ENCODE measurements around the gene SELE. TPM values are rescaled to one million over a fixed set of nuclear protein-coding genes. Genes with fewer than 3 reads are reported as not detected.

The SELE gene
- total RNA-seq, 2 experiments from 2014 or later = not detected

GRCh38 chr1:169741666-169742394 lies 8.0 kb upstream of the SELE start:
- H3K4me3 Mint-ChIP-seq = no peak overlapping the region
- H3K27ac Mint-ChIP-seq = no peak overlapping the region
- CTCF ChIA-PET = interaction anchor here (1.0 to 1.1 kb wide), 2 partner anchors 41 to 67 kb away, joined by 3 read pairs; no protein-coding TSS in a partner anchor
- no peaks in the 10 kb centered on the region for H3K9me3 Mint-ChIP-seq
- TF ChIP-seq CTCF (IDR thresholded peaks at IDR 0.05) = no peak
- peaks cover 2% of the 10 kb centered on the region for H3K27me3 Mint-ChIP-seq
- POLR2A ChIA-PET = no interaction called here
- H3K4me1 Mint-ChIP-seq (ENCODE audit: low read depth) = no peaks in the 10 kb centered on the region
- intact Hi-C loops (cut with micrococcal nuclease) = no loop called here
- DNase-seq (no peak), ATAC-seq (no peak)
- H3K36me3 Mint-ChIP-seq (ENCODE audit: low read depth) = no peaks in the 10 kb centered on the region

GRCh38 chr1:169739980-169740379 lies 6.1 kb upstream of the SELE start:
- no peak for DNase-seq

GRCh38 chr1:169731446-169731845 lies 2.4 kb downstream of the SELE start:
- DNase-seq (no peak), ATAC-seq (no peak)
- H3K4me3 Mint-ChIP-seq = no peak overlapping the region
- H3K27me3 Mint-ChIP-seq = peaks cover 5% of the 10 kb centered on the region
- POLR2A ChIA-PET = no interaction called here
- no peaks in the 10 kb centered on the region for H3K9me3 Mint-ChIP-seq
- intact Hi-C loops (cut with micrococcal nuclease) = no loop called here
- no peaks in the 10 kb centered on the region for H3K36me3 Mint-ChIP-seq (ENCODE audit: low read depth)
- no peak overlapping the region for H3K27ac Mint-ChIP-seq
- CTCF ChIA-PET = interaction anchor here (1.0 to 1.9 kb wide), 3 partner anchors 19 to 130 kb away, joined by 4 to 6 read pairs (median 4); no protein-coding TSS in a partner anchor
- no peak for TF ChIP-seq CTCF (IDR thresholded peaks at IDR 0.05)
- no peaks in the 10 kb centered on the region for H3K4me1 Mint-ChIP-seq (ENCODE audit: low read depth)

More at GRCh38 chr1:169739980-169740379, 6.1 kb upstream of the SELE start:
- no peak for TF ChIP-seq CTCF (IDR thresholded peaks at IDR 0.05)
- Mint-ChIP-seq H3K4me3 (no peak overlapping the region), H3K4me1 (ENCODE audit: low read depth) (no peaks in the 10 kb centered on the region), H3K27ac (no peak overlapping the region), H3K27me3 (no peaks in the 10 kb centered on the region), H3K36me3 (ENCODE audit: low read depth) (no peaks in the 10 kb centered on the region), H3K9me3 (no peaks in the 10 kb centered on the region)
- POLR2A ChIA-PET = no interaction called here
- no peak for ATAC-seq
- CTCF ChIA-PET = interaction anchor here (1.2 kb wide), 1 partner anchor 28 kb away, joined by 5 read pairs; no protein-coding TSS in a partner anchor
- intact Hi-C loops (cut with micrococcal nuclease) = no loop called here

GRCh38 chr1:169729991-169730390 lies 3.9 kb downstream of the SELE start:
- no peak for TF ChIP-seq CTCF (IDR thresholded peaks at IDR 0.05)
- Mint-ChIP-seq H3K4me3 (no peak overlapping the region), H3K27ac (no peak overlapping the region), H3K27me3 (peaks cover 5% of the 10 kb centered on the region), H3K4me1 (ENCODE audit: low read depth) (no peaks in the 10 kb centered on the region), H3K36me3 (ENCODE audit: low read depth) (no peaks in the 10 kb centered on the region), H3K9me3 (no peaks in the 10 kb centered on the region)
- ChIA-PET CTCF (interaction anchor here (1.7 to 2.2 kb wide), 2 partner anchors 18 to 128 kb away, joined by 4 to 7 read pairs; no protein-coding TSS in a partner anchor), POLR2A (interaction anchor here (0.6 kb wide), 1 partner anchor 102 kb away, joined by 3 read pairs; no protein-coding TSS in a partner anchor)
- DNase-seq (no peak), ATAC-seq (no peak)
- intact Hi-C loops (cut with micrococcal nuclease) = no loop called here

GRCh38 chr1:169727307-169727706 lies 6.6 kb downstream of the SELE start:
- ATAC-seq (no peak), DNase-seq (no peak)
- no peaks in the 10 kb centered on the region for H3K4me1 Mint-ChIP-seq (ENCODE audit: low read depth)
- H3K4me3 Mint-ChIP-seq = no peak overlapping the region
- H3K27me3 Mint-ChIP-seq = peaks cover 5% of the 10 kb centered on the region
- no peaks in the 10 kb centered on the region for H3K9me3 Mint-ChIP-seq
- H3K36me3 Mint-ChIP-seq (ENCODE audit: low read depth) = no peaks in the 10 kb centered on the region
- ChIA-PET POLR2A (no interaction called here), CTCF (interaction anchor here (2.7 kb wide), 1 partner anchor 15 kb away, joined by 10 read pairs; no protein-coding TSS in a partner anchor)
- no peak for TF ChIP-seq CTCF (IDR thresholded peaks at IDR 0.05)
- H3K27ac Mint-ChIP-seq = no peak overlapping the region
- intact Hi-C loops (cut with micrococcal nuclease) = no loop called here
